ENCODE measurements around the gene FAM9C.

Gene FAM9C

GRCh38 chrX:13059637-13060499 is 15.4 kb upstream of the FAM9C start:
- Histone ChIP-seq H3K27me3 (ENCODE audit: insufficient read depth, low read depth, severe bottlenecking) (no peaks in the 10 kb centered on the region), H3K27ac (no peak overlapping the region), H3K36me3 (no peaks in the 10 kb centered on the region), H3K9me3 (ENCODE audit: severe bottlenecking) (peaks cover 12% of the 10 kb centered on the region), H3K4me3 (ENCODE audit: low read depth, low read length) (no peak overlapping the region)
- no peak for TF ChIP-seq CTCF (IDR thresholded peaks at IDR 0.05; ENCODE audit: low read depth, low read length)
- DNase-seq: no peak

DNA sequence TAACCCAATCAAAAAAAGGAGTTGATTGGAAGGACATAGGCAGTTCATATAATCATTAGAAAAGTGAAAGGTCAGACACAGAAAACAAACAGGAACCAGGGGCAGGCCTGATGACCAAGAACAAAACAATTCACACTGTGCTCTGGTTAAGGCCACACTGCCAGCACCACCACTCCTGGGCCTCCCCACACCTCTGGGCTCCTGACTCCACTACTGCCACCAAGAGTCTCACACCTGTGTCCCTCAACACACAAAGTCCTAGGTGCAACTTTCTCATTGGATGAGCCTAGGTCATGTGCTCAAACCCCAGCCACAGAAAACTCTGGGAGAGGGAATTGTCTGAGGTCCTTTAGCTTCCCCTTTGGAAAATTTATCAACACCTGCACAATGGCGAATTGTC is 11.1 kb upstream of the FAM9C start:
- no peak for TF ChIP-seq CTCF (IDR thresholded peaks at IDR 0.05; ENCODE audit: low read depth, low read length)
- Histone ChIP-seq H3K4me3 (ENCODE audit: low read depth, low read length) (no peak overlapping the region), H3K27me3 (ENCODE audit: insufficient read depth, low read depth, severe bottlenecking) (no peaks in the 10 kb centered on the region), H3K9me3 (ENCODE audit: severe bottlenecking) (no peaks in the 10 kb centered on the region), H3K27ac (no peak overlapping the region), H3K36me3 (no peaks in the 10 kb centered on the region)
- DNase-seq: no peak

- Histone ChIP-seq H3K27me3 (ENCODE audit: insufficient read depth, low read depth, severe bottlenecking) (no peaks in the 10 kb centered on the region), H3K9me3 (ENCODE audit: severe bottlenecking) (peaks cover 3% of the 10 kb centered on the region), H3K27ac (no peak overlapping the region), H3K36me3 (no peaks in the 10 kb centered on the region), H3K4me3 (ENCODE audit: low read depth, low read length) (no peak overlapping the region)
- no peak for DNase-seq
- no peak for TF ChIP-seq CTCF (IDR thresholded peaks at IDR 0.05; ENCODE audit: low read depth, low read length)
These were observed 8.8 kb upstream of the FAM9C start for GRCh38 chrX:13053171-13053570.

GRCh38 chrX:13051529-13052172 is 7.2 kb upstream of the FAM9C start:
- TF ChIP-seq CTCF (IDR thresholded peaks at IDR 0.05; ENCODE audit: low read depth, low read length): no peak
- Histone ChIP-seq H3K9me3 (ENCODE audit: severe bottlenecking) (peaks cover 3% of the 10 kb centered on the region), H3K27me3 (ENCODE audit: insufficient read depth, low read depth, severe bottlenecking) (no peaks in the 10 kb centered on the region), H3K4me3 (ENCODE audit: low read depth, low read length) (no peak overlapping the region), H3K36me3 (no peaks in the 10 kb centered on the region), H3K27ac (no peak overlapping the region)
- DNase-seq: no peak

GRCh38 chrX:13051167-13051528 is 6.7 kb upstream of the FAM9C start:
- no peaks in the 10 kb centered on the region for H3K27me3 ChIP-seq (ENCODE audit: insufficient read depth, low read depth, severe bottlenecking)

More at GRCh38 chrX:13051167-13051528, 6.7 kb upstream of the FAM9C start:
- no peak for TF ChIP-seq CTCF (IDR thresholded peaks at IDR 0.05; ENCODE audit: low read depth, low read length)
- Histone ChIP-seq H3K9me3 (ENCODE audit: severe bottlenecking) (peaks cover 3% of the 10 kb centered on the region), H3K27ac (no peak overlapping the region), H3K4me3 (ENCODE audit: low read depth, low read length) (no peak overlapping the region), H3K36me3 (no peaks in the 10 kb centered on the region)
- DNase-seq: no peak
